Hindlimb muscle (tissue), 1 donor: ENCODE results near the gene TBC1D26. TPM values are rescaled to one million over a fixed set of nuclear protein-coding genes. Genes with fewer than 3 reads are reported as not detected.
A peak's percentile ranks its signal among the peaks of the same experiment; 100 is the strongest.
"Not testable (repeated sequence)": the region's sequence is repeated elsewhere in the genome, so short reads cannot be mapped to it uniquely, and the experiment has no call there.

Experiments used
- DNase-seq: peaks from one replicate; pipeline ENCODE4 v3.0.0-alpha.2; 2013
- polyA plus RNA-seq: library from polyadenylated mRNA; unstranded; fragments of 120-200 nt; gene quantifications from one replicate; pipeline ENCODE4 v1.2.1, GENCODE V29; 2013; ENCODE audit not compliant: insufficient read length

Gene TBC1D26
- polyA plus RNA-seq, 1 donor, result not detected

DNA sequence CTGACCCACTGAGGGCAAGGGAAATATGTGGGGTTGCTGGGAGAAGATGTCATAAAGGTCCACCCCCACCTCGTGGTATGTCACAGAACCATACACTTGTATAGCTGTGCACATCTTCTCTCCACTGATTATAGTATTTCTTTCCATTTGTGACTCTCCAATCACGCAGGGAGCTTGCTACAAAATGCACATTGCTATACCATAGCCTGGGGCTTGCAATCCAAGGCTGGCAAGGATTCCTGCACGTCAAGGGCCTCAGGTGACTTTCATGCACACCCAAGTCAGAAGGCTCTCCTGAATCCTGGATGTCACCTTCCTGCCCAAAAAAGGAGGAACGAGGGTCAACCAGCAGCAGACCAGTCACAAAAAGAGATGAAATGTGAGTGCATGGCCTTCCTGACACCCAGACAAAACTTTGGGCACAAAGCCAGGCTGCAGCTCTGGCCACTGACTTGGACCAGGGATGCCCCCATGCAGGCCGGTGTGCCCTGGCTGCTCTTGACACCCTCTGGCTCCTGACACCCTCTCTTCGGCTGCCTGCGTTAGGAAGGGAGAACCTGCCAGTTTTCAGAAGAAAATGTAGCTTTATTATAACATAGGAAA, 12.1 kb downstream of the TBC1D26 start:
- DNase-seq, result no peak

GRCh38 chr17:15744885-15745284, 12.8 kb downstream of the TBC1D26 start:
- no peak for DNase-seq

GRCh38 chr17:15749403-15749802, 17.3 kb downstream of the TBC1D26 start:
- DNase-seq, result not testable (repeated sequence)

DNA sequence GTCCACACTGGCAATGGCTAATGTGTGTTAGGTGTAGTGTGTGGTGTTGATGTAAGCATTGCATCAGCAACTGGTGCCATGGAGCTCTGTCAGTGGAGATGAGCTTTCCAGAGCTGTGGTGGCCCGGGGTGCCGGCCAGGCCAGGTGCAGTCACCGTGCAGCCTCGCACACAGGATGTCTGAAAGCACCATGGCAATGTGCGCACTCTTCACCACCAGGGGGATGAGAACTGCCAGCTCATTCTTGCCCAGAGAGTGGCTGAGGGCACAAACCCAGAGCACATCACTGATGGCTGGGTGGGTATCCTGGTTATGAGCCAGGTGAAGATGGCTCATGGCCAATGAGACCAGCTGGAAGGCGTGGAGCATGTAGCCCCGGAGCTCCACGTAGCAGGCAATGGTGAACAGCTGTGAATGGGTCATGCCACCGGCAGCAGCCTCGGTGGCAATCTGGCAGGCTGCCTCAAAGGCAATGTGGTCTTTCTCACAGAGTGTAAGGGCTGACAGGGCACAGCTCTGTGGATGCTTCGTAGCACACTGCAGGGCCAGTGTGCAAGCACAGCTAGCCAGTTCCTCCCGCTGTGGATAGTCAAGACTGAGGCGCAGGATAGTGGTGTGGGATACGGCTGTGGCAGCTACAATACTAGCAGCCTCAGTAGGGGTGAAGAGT, 36.9 kb downstream of the TBC1D26 start:
- DNase-seq, result not testable (repeated sequence)

DNA sequence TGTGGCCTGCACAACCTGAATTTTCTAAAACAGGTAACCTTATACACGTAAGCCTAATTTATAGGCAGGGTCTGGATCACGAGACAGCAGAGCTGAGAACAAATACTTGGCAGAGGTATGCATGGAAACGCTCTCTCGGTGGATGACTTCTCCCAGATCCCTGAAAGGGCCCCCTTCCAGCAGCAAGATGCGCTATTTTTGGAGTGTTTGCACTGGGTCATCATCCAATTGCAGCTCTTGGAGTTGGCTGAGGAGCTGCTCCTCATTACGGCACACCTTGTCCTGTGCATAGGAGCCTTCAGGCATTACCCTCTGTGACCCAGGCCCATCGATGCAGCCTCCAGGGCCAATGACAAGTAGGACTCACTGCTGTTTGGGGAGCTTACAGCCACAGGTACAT, 38.6 kb downstream of the TBC1D26 start:
- peak; percentile 43 for DNase-seq

DNA sequence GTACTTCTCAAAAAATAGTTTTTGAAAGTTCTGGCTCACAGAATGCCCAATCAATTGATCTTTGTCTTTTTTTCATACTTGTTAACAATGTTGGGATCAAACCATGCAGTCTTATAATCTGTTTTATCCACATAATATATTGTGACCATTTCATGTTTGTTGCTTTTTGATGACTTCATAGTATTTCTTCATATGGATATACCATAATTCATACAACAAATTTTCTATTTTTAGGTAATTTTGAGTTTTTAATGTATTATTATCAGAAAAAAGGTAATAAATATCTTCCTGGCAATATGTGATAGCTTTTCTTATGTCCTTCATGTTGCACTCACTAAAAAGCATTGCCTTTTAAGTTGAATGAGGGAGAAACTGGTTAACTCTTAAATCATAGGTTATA, 44.8 kb downstream of the TBC1D26 start:
- DNase-seq, result no peak

DNA sequence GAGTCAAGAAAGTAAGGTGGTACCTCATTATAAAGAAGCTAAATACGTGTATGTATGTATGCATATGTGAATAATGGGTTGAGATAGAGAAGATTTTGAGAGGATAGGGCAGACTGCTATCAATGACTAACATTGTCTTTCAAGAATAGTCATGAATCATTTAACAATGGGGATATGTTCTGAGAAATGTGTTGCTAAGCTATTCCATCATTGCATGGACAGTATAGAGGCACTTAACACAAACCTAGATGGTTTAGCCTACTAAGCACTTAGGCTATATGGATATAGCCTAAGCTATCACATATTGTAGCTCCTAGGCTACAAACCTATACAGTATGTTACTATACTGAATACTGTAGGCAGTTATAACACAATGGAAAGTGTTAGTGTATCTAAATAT, 45.2 kb downstream of the TBC1D26 start:
- no peak for DNase-seq

- no peak for DNase-seq
These were observed 45.6 kb downstream of the TBC1D26 start for GRCh38 chr17:15777717-15778116.

DNA sequence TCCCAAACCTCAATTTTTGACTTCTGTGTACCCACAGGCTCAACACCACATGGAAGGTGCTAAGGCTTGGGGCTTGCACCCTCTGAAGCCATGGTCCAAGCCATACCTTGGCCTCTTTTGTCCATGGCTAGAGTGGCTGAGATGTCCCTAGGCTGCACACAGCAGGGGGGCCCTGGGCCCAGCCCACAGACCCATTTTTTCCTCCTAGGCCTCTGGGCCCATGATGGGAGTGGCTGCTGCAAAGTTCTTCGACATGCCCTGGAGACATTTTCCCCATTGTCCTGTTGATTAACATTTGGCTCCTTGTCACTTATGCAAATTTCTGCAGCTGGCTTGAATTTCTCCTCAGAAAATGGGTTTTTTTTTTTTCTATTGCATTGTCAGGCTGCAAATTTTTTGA, 47.0 kb downstream of the TBC1D26 start:
- DNase-seq, result no peak

DNA sequence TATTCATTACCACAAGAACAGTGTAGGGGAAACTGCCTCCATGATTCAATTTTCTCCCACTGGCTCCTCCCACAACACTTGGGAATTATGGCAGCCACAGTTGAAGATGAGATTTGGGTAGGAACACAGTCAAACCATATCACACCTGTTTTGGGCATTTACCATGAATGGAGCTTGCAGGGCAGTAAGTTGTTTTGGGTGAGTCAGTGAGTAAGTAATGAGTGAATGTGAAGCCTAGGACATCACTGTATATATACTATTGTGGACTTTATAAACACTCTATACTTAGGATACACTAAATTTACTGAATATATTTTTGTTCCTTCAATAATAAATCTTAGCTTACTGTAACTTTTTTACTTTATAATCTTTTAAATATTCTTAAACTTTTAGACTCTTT, 48.1 kb downstream of the TBC1D26 start:
- no peak for DNase-seq

- peak; percentile 75 for DNase-seq
These were observed 50.8 kb downstream of the TBC1D26 start for GRCh38 chr17:15782866-15783265.

DNA sequence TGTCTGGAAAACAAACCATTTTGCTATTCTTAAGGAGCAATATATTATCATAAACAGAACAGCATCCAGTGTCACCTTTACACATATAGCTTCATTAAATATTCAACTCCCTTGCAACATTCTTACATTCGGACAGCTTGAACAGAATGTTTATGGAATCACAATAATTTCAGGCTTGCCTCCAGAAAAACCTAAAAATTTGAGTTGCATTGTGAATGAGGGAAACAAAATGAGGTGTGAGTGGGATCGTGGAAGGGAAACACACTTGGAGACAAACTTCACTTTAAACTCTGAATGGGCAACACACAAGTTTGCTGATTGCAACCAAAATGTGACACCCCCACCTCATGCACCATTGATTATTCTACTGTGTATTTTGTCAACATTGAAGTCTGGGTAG, 51.4 kb downstream of the TBC1D26 start:
- no peak for DNase-seq

- not testable (repeated sequence) for DNase-seq
These were observed 52.3 kb downstream of the TBC1D26 start for GRCh38 chr17:15784351-15784750.

DNA sequence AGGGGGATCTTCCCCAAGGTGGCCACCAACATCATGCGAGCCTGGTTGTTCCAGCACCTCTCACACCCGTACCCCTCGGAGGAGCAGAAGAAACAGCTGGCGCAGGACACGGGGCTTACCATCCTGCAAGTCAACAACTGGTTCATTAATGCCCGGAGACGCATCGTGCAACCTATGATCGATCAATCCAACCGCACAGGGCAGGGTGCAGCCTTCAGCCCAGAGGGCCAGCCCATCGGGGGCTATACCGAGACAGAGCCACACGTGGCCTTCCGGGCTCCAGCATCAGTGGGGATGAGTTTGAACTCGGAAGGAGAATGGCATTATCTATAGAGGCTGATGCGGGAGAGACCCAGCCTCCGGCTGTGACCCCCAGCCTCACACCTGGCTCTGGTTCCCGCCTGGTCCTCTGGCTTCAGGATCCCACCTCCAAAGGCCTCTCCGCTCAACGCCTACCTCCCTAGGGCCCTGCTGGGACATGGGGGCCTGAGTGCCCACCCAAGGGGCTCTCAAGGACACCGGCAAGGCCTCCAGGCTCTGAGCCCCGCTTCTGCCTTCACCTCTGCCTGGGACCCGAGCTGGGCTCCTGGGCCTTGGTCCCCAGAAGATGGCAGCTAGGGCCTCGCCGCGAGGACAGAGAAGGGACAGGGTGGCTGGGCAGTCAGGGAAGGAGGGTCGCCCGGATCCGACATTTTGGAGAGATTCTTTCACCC, 55.4 kb downstream of the TBC1D26 start:
- not testable (repeated sequence) for DNase-seq

DNA sequence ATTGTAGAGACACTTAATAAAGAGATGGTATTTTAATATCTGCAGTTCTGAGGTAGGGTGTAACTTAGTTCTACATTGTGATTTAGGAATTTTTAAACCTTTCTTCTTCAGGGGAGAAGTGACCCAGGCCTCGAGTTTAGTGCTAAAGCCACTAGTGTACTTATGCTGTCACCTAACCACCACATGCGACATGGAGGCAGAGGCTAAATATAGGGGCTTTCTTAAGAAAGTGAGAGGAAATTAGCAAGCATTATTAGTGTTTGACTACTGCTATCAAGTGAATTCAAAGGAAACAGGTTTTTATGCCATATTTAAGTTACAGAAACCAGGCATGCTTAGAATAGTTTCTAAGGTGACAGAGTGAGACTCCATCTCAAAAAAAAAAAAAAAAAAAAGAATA, 56.3 kb downstream of the TBC1D26 start:
- DNase-seq, result not testable (repeated sequence)

Other genes with a start within 250 kb of the TBC1D26 start
- gene TVP23C, start 168.8 kb upstream of the TBC1D26 start, polyA plus RNA-seq, result 11.0 TPM
- gene FBXW10B, start 112.6 kb upstream of the TBC1D26 start, polyA plus RNA-seq, result 1.9 TPM
- 45.5 TPM for gene TRIM16, start 48.0 kb upstream of the TBC1D26 start, polyA plus RNA-seq
- 24.0 TPM for gene ZNF286A, start 32.5 kb upstream of the TBC1D26 start, polyA plus RNA-seq
- gene ADORA2B, start 212.8 kb downstream of the TBC1D26 start, polyA plus RNA-seq, result 6.2 TPM